Mesodermal cell (in vitro differentiated cells): ENCODE data around the gene CECR2.

ENCODE experiments used
- H3K27ac ChIP-seq: 2 replicates; pipeline ENCODE4 v1.7.0; 2013; ENCODE audit warnings: mild to moderate bottlenecking, low read depth, low read length, moderate library complexity; ENCODE audit not compliant: severe bottlenecking
- H3K36me3 ChIP-seq: 2 replicates; pipeline ENCODE4 v1.7.1; 2013; ENCODE audit warnings: mild to moderate bottlenecking, low read length, moderate library complexity; ENCODE audit not compliant: control insufficient read depth, insufficient read depth
- H3K4me1 ChIP-seq: one replicate; pipeline ENCODE4 v1.7.1; 2013; ENCODE audit warnings: mild to moderate bottlenecking, low read length; ENCODE audit not compliant: insufficient read depth, control insufficient read depth, poor library complexity, severe bottlenecking
- H3K4me3 ChIP-seq: 2 replicates; pipeline ENCODE4 v1.7.0; 2013; ENCODE audit warnings: low read length, control low read depth, mild to moderate bottlenecking; ENCODE audit not compliant: insufficient read depth, poor library complexity, severe bottlenecking; ENCODE audit errors: extremely low read depth
- H3K9me3 ChIP-seq: 2 replicates; pipeline ENCODE4 v1.7.1; 2013; ENCODE audit warnings: mild to moderate bottlenecking, low read length, moderate library complexity; ENCODE audit not compliant: control insufficient read depth
- WGBS, 2 experiments: methylation state at CpG; one replicate each; pipeline ENCODE4 v1.1.5; 2013; ENCODE audit warnings: missing lambda C conversion rate in 2 of 2; ENCODE audit not compliant: insufficient coverage in 2 of 2; 5-methylcytosine and 5-hydroxymethylcytosine counted together

CECR2 gene

DNA sequence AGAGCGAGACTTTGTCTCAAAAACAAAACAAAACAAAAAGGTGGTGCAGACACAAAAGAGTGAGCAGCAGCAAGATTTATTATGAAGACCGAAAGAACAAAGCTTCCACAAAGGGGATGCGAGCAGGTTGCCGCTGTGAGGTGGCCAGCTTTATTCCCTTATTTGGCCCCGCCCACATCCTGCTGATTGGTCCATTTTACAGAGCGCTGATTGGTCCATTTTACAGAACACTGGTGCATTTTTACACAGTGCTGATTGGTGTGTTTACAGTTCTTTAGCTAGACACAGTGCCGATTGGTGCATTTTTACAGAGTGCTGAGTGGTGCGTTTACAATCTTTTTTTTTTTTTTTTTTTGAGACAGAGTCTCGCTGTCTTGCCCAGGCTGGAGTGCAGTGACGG lies 77.4 kb downstream of the CECR2 start:
- Histone ChIP-seq H3K4me3 (no peak overlapping the region), H3K4me1 (peaks cover 27% of the 10 kb centered on the region), H3K9me3 (no peaks in the 10 kb centered on the region), H3K36me3 (peaks cover 2% of the 10 kb centered on the region), H3K27ac (no peak overlapping the region)
- WGBS, 2 experiments = 98 to 99% methylated on average over 8 of the region's 10 CpGs

DNA sequence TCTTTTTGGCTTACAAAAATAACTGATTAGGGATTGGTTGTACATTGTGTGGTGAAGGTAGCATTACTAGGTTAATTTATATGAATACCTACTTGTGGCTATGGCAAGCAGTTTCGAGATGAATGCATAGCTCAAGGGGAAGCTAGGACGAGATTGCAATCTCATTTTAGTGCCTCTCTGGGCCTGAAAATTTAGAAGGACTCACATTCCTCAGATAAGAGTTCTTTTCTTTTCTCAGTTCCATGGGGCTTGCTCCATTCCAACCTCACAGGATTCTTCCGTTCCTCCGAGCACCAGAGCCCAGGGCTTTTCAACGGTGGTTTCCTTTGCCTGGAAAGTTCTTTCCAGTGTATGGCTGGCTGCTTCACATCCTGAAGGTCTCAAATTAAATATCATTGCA lies 82.1 kb downstream of the CECR2 start:
- H3K27ac ChIP-seq = peak overlapping the region; percentile 65

DNA sequence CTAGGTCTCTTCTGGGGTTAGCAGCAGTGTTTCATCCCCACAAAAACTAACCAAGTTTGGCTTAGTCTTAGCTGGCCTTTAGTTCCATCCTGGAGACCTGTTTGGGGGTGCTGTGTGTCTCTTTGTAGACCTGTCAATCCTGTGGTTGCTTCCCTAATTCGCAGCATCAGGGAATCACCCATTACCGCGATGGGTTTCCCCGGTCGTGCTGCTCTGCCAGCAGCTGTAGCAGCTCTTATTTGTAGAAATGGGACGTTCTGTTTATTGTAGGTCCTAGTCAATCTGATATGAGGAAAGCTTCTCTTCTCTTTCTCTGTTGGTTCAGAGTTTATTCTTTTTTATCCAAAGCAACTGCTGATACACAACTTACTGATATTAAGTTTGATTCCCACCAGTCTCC lies 91.6 kb downstream of the CECR2 start:
- H3K27ac ChIP-seq = no peak overlapping the region
- peaks cover 8% of the 10 kb centered on the region for H3K36me3 ChIP-seq
- H3K9me3 ChIP-seq = no peaks in the 10 kb centered on the region
- 95% methylated on average over 3 of the region's 6 CpGs; no CpG with 5 or more reads in 1 of the 2 experiments for WGBS, 2 experiments
- H3K4me1 ChIP-seq = peaks cover 3% of the 10 kb centered on the region
- no peak overlapping the region for H3K4me3 ChIP-seq

More for the DNA sequence above, 82.1 kb downstream of the CECR2 start:
- Histone ChIP-seq H3K36me3 (peaks cover 12% of the 10 kb centered on the region), H3K4me1 (peaks cover 18% of the 10 kb centered on the region), H3K9me3 (peaks cover 12% of the 10 kb centered on the region), H3K4me3 (no peak overlapping the region)
- 65 to 67% methylated on average over 3 to 5 of the region's 5 CpGs for WGBS, 2 experiments

DNA sequence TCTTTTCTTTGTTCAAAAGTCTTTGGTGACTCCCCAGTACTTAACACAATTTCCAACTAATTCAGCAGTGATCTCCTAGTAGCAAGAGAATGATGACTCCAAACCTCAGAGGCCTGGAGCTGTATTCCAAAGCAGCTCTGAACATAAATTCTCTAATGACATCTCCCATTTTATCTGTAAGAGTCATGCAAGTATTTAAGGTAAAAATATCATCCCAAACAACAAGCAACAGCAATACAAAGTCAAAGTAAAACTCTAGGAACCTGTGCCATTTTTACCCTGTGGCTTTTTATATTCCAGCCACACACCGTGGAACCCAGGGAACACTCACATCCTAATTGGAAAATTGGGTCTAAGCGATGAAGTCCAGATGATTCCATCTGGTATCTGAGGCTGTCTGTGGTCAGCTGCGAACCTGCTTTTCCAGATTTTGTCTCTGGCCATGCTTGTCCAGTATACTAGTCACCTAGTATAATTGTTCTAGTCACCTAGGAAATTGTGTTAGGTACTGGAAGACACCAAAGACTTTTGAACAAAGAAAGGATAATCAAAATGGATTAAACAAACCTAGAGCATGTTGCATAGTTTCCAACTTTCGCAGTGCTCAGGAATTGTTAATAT lies 101.7 kb downstream of the CECR2 start:
- 100% methylated on average over 2 of the region's 4 CpGs for WGBS, 2 experiments
- peaks cover 14% of the 10 kb centered on the region for H3K36me3 ChIP-seq
- H3K4me1 ChIP-seq = peaks cover 17% of the 10 kb centered on the region
- H3K9me3 ChIP-seq = no peaks in the 10 kb centered on the region
- H3K27ac ChIP-seq = no peak overlapping the region
- H3K4me3 ChIP-seq = no peak overlapping the region

DNA sequence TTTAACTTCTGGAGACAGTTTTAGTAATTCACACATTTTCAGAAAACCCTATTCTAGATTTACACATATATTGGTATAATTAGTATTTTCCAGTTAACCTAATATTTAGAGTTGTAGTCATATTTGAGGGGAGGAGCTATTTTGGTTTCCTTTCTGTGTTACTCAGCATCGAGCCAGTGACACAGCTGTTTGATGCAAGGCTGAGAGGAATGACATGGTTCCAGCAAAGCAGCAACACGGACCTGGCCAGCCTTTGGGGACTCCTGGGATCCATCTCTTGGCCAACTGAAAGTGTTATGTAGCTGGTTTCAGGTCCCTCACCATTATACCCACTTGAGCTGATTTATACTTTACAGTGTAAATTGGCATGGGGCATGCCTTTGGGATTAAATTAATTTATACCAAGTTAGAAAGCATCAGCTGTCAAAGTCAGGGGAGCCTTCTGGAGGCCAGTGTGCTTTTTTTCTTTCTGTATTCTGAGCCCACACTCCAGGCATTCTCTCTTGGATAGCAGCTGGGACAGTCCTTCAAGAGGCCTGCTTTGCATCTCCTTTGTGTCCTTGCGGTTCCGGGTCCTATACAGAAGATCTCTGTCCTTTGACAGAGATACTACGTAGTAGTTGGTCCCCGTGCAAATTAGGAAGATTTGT lies 102.8 kb downstream of the CECR2 start:
- WGBS, 2 experiments = 55 to 77% methylated on average over 4 to 5 of the region's 6 CpGs
- H3K27ac ChIP-seq = peak overlapping the region; percentile 51
- no peak overlapping the region for H3K4me3 ChIP-seq
- H3K9me3 ChIP-seq = no peaks in the 10 kb centered on the region
- peaks cover 17% of the 10 kb centered on the region for H3K4me1 ChIP-seq
- peaks cover 15% of the 10 kb centered on the region for H3K36me3 ChIP-seq

DNA sequence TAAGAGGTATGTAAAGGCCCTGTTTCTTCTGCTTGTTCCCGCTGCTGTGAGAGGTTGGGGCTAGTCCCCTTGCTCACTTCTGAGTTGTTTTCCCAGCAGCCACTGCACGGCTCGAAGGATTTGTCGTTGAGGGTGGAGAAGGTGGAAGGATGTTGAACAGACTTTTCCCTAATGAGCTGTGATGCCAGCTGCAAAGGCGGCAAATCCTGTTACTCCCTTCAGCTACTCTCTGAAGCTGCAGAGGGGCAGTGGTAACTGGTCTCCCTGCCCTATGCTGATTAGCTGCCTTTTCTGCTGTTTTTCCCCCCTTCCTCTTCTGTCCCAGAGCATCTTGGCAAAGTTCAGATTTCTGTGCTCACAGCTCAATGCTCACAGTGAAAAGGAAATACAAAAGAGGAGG lies 103.7 kb downstream of the CECR2 start:
- H3K36me3 ChIP-seq = peaks cover 15% of the 10 kb centered on the region
- H3K4me3 ChIP-seq = no peak overlapping the region
- H3K27ac ChIP-seq = peak overlapping the region; percentile 51
- 41 to 93% methylated on average over 2 to 5 of the region's 5 CpGs for WGBS, 2 experiments
- no peaks in the 10 kb centered on the region for H3K9me3 ChIP-seq
- H3K4me1 ChIP-seq = peaks cover 17% of the 10 kb centered on the region

DNA sequence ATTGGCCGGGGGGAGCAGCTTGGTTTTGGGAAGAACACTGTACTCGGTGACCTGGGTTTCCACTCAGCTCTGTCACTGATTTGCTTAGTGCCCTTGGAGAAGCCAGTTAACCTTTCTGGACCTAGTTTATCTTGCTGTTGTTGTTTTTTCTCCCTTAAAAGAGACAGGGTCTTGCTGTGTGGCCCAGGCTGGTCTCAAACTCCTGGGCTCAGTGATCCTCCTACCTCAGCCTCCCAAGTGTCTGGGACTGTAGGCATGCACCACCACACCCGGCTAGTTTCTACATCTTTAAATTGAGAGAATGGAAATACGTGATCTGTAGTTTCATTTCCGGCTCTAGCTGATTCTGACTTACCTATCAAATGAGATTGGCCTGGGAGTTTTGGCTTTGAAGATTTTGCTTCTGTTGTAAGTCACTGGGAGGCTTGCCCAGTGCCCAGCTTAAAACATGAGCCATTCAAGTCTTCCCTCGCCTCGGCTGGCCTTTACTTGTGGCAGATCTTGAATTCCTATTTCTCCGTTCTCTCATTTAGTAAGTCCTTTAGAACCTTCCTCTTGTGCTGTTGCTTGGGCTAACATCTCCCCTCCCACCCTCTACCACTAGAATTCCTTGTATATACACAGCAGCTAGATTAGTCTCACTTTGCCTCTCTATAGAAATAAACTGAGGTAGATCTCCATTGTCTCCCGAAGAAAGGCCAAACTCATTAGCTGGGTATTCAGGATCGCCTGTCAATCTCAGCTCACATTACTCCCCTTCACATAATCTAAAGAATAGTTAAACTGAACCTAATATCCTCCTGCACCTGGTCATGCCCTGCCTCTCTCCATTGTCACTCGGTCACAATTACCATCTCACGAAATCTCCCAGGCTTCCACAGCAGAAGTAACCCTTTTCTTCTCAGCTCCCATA lies 106.3 kb downstream of the CECR2 start:
- Histone ChIP-seq H3K36me3 (peaks cover 19% of the 10 kb centered on the region), H3K27ac (no peak overlapping the region), H3K4me3 (no peak overlapping the region), H3K9me3 (no peaks in the 10 kb centered on the region), H3K4me1 (peaks cover 17% of the 10 kb centered on the region)
- 90 to 92% methylated on average over 9 to 12 of the region's 12 CpGs for WGBS, 2 experiments

DNA sequence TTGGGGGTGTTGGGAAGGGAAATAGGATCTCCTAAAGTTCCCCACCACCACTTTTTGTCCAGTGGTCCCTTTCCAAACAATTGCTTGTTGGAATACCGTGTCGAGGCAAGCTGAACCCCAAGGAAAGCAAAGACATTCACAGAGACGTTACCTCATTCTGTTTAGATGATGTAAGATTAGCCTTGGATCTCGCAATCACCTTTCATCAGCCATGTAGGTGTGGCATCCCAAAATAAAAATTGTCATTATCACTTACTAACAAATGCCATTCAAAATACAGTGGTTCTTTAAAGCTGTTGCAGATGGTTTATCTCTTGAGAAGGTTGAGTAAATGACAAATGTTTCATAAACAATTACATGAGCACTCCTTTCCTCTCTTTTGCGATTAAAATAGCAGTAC lies 107.6 kb downstream of the CECR2 start:
- peak overlapping the region; percentile 60 for H3K27ac ChIP-seq
- no peak overlapping the region for H3K4me3 ChIP-seq
- 94 to 100% methylated on average over 1 to 3 of the region's 5 CpGs for WGBS, 2 experiments
- peaks cover 16% of the 10 kb centered on the region for H3K4me1 ChIP-seq
- H3K36me3 ChIP-seq = peaks cover 23% of the 10 kb centered on the region
- H3K9me3 ChIP-seq = no peaks in the 10 kb centered on the region

DNA sequence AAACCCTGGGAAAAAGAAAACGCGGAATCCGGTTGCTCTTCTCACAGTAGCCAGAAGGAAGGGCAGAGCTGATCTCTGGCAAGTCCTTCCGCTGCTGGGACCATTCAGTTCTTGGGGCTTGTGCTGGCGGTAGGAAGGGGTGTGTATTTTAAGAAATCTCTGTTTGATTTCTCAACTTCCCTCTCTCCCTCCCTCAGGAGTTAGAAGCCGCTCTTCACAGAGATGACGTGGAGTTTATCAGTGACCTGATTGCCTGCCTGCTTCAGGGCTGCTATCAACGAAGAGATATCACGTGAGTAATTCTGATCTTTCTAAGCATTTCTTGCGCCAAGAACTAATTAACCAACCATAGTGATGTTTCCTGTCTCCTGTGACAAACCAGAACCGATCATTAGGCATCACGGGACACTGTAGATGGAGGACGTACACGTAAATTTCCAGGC lies 108.2 kb downstream of the CECR2 start:
- Histone ChIP-seq H3K36me3 (peaks cover 27% of the 10 kb centered on the region), H3K4me1 (peaks cover 11% of the 10 kb centered on the region), H3K27ac (peak overlapping the region; percentile 60), H3K9me3 (no peaks in the 10 kb centered on the region), H3K4me3 (no peak overlapping the region)
- WGBS, 2 experiments = 88 to 89% methylated on average over 7 to 9 of the region's 14 CpGs

DNA sequence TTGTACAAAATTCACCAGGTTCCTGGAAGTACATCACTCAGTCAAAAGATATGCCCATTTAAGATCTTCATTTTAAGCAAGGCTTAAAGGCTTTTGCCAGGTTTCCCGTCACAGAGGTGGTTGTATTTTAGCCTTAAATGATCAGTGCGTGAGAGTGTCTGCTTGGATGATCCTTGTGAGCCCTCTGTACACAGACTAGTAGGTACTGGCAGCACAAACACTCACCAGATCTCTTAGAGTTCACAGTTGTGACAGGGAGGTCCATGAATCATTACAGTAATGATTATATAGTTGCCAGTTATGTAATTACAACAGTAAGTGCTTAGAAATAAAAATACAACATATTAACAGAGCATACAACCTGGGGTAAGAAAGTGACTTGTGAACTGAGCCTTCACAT lies 109.9 kb downstream of the CECR2 start:
- Histone ChIP-seq H3K36me3 (peaks cover 37% of the 10 kb centered on the region), H3K4me3 (no peak overlapping the region), H3K27ac (no peak overlapping the region), H3K9me3 (no peaks in the 10 kb centered on the region), H3K4me1 (no peaks in the 10 kb centered on the region)
- WGBS, 2 experiments = 100% methylated on average over 1 of the region's 2 CpGs
